IPS-NIHi7 (cell line): ENCODE measurements around the gene DBH.

Experiments used
- DNase-seq: peaks from one replicate; pipeline ENCODE4 v3.0.0; 2012; ENCODE audit warnings: mixed read lengths; ENCODE audit errors: extremely low spot score

Gene DBH

GRCh38 chr9:133684121-133684935 lies 48.2 kb downstream of the DBH start:
- DNase-seq: no peak

DNA sequence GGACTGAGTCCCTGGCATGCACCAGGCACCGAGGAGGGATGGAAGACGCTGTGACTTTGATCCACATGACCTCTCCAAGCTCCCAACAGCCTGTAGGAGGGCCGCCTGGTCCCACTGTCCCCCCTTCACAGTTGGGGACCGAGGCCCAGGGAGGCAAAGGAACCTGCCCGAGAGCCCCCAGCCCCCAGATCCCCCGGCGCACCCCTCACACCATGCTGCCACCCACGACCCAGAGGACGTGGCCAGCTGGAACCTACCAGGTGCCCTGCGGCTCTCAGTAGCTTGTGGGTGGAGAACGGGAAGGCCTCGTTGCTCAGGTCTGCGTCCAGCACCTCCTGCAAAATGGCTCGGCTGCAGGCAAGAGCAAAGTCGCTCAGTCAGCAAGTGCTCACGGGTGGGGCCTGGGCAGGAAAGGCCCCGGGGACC lies 48.8 kb downstream of the DBH start:
- no peak for DNase-seq

DNA sequence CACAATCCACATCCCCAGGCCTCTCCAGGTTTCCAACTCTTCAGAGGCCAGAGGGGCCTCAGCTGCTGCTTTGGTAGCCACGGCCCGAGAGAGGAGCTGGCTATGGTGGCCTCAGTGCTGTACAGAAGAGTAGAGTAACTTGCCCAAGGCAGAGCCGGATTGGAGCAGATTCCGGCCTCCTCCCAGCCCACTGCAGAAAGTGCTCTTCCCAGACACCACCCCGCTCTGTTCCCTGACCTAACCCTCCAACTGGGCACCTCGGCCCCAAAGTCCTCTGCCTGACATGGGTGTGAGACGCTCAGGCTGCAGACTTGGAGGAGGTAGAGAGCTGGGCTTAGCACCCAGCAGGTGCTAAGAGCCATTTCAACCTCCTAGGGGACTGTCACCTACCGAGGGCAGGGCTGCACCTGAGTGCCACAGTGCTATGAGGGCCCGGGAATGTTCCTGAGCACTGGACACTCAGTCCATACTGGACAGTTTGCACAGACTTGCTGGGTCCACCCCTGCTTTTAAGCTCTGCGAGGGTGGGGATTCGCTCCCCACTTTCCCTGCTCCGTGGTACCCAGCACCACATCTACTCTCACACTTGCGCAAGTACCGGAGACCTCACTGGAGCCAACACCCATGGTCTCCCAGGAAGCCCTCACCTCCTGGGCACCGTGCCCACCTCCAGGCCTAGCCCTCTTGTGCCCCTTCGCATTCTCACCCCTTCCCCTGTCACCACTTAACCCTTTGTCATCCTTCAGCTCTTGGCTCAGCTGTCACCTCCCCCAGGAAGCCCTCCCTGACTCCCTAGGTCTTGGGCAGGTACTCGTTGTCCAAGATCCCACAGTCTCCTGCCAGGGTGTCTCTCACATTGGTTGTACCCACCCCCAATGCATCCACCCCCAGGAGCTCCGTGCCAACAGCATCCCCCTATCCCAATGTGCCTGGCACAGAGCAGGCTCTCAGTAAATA lies 49.8 kb downstream of the DBH start:
- DNase-seq: no peak

DNA sequence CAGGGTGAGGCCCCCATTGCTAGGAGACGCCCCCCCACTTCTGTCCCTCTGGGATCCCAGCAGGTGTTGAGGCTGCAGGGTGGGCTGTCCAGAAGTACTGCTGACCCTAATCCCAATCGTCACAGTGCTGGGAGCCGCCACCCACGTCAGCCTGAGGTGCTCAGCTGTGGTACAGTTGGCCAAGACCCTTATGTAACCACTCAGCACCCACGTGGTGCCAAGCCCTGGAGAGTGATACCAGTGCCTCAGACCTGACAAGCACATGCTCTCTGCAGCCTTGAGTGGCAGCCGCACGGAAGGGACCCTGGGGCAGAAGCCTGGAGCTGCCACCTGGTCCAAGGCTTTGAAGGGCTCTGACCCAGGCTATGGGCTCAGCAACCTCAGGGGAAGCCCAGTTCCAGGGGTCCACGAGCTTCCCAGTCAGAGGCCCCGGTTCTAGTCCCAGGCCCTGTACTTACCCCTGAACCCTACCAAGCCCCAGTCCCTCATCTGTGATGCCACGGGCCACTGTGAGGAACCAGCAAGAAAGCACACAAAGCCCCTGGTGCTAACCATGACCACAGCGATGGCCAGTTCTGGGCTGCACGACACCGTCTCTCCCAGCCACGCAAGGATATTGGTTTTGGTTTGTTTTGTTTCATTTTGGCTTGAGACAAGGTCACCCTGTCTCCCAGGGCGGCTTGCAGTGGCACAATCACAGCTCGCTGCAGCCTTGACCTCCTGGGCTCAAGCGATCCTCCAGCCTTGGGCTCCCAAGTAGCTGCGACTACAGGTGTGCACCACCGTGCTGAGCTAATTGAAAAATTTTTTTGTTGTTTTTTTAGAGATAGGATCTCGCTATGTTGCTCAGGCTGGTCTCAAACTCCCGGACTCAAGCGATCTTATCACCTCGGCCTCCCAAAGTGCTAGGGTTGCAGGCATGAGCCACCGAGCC lies 50.7 kb downstream of the DBH start:
- DNase-seq: no peak

DNA sequence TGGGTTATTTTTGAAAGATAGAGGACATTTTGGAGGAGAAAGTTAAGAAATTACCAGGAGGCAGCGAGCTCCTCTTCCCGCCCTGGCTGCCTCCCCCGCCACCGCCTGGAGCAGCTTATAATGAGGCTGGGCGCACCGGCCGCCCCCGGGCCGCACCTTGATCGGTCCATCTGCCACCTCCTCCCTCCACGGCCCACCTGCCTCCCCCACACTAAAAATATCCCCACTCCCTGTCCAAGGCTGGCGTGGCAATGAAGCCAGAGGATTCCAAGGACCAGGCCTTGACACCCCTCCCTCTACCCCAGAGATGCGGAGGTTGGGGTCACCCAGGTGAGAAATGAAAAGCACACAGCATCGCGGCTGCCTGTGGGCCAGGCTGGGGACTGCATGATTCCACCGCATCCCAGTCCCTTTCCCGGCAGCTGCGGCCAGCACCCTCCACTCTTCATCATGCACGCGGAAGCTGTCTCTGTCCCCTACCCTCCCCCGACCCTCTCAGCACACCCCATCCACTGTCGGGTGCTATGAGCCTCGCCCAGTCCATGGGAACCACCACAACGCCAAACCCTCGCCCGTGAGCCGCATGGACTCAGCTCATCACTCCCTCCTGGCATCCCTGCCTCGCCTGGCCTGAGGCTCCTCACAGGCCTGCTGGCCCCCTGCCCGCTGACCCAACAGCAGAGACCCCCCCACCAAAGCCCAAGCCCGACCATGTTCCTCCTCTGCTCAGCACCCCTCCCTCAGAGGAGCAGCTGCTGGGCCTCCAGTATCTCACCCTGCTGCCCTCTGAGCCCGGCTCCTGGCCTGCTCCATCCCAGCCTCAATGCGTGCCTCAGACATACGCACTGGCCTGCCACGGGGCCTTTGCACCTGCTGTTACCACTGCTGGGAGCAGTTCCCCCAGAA lies 51.9 kb downstream of the DBH start:
- DNase-seq: no peak

DNA sequence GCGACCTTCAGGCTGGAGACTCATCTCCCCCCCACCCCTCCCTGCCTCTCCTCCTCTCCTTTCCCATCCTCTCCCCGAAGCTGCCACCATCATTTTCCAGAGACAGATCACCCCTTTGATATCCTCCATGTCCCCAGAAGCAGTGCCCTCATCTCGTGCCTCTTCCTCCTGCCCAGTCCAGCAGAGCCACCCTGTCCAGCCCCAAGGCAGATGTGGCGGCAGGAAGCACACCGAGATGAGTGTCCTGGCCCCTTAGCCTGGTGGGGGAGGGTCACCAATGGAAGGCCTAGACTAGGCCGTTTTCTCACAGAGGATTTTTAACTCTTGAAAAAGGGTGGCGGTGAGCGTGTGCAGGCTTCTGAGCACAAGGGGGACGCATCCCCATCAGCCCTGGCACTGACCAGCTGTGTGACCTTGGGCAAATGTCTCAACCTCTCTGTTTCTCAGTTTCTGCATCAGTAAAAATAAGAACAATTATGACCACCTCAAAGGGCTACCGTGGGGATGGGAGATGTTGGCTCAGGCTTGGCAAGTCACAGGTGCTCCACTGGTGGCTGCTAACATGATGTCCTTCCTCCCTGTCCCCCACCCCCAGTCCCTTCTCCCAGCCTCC lies 53.1 kb downstream of the DBH start:
- DNase-seq: no peak

DNA sequence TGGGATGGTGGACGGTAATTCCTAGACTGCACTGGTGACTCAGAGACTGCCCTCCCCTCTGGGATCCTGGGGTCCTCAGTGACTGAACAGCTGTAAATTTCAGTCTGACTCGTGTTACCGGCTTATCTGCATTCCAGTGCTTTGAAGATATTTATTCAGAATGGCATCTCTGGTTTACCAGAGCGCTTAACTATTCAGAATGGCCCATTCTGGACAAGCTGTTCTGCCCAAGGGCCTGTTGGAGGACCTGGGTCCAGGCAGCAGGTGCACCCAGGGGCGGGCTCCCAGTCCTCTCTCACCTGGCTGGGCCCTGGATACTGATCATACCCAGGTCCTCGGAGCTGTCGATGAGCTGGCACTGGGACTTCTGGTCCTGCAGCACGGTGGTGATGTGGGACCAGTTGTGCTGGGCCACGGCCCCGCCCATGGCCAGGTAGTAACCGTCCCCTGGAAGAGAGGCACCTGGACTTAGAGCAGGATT lies 54.0 kb downstream of the DBH start:
- DNase-seq: no peak

DNA sequence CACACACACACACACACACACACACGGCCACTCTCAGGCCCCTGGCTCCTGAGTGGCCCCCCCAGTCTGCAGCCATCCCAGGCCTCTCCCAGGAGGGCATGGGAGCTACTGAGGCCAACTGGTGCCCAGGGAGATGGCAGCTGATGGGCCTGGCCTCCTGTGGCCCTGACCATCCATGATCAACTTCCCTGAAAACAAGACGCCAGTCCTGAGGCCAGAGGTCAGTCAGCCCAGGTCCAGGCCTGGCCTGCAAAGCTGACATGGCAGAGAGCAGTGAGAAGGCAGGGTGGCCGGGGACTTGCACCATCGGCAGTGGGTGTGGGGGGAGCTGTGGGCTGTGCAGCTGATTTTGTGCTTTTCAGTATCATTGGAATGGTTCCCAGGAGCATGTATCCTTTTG lies 55.0 kb downstream of the DBH start:
- DNase-seq: no peak

- no peak for DNase-seq
Measured at GRCh38 chr9:133691626-133692363, 55.6 kb downstream of the DBH start.

DNA sequence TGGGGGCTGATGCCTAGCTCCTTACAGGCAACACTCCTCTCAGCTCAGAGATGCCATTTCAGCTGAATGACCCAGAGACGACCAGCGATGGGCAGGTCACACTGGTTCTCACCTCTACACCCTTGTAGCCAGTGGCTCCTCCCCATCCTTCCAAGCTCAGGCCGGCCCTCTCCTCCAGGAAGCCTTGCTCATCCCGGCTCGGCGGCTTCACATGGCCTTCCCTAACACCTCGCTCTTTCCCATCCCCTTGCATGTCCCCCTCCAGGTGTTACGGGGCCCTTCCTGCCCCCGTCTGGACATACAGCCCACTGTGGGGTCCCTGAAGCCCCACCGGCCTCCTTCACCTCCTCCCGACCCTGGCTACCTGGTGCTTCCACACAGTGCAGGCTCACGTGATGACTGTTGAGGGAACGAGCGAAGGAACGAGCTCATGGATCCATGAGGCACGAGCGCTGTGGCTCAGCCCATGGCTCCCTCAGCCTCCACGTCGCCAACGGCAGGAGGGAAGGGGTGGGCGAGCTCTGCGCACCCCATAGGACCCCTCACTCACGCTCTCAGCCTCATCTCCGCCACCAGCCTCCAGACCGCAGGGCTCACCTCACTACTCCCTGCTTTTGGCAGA lies 56.3 kb downstream of the DBH start:
- no peak for DNase-seq

- DNase-seq: no peak
Measured at GRCh38 chr9:133693116-133693515, 57.0 kb downstream of the DBH start.

DNA sequence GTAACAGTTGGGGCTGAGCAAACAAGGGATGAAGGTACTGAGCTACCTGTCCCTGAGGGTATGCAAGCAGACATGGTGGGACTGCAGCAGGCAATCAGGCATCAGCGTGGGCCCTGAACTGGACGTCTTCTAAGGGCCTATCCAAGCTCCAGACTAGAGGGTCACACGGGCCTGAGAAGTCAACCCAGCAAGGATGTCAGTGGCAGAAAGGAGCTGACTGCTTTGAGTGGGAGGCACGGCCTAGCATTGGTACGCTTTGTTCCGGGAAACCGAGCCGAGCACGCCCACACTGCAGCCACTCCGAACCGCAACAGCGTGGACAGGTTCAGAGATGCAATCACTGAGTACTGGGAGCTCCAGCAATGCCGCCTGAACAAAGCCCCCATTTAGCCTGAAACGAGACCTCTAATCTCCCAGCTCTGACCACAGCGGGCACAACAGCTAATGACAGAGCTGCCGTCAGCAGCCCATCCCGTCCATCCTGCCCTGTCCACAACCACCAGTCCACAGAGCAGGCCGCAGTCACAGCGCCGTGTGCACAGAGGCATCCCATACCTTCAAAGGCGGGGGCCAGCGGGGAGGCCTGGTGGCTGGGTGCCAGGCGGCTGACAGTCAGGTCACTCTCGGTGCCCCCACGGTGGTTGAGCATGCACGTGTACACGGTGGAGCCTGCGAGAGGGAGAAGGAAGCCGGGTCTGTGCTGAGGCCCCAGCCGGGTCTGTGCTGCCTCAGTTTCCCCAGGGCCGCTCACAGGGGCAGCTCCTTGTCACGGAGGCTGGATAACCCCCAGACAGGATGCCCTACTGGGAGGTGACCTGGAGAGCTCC lies 57.8 kb downstream of the DBH start:
- no peak for DNase-seq

GRCh38 chr9:133694686-133695085 lies 58.5 kb downstream of the DBH start:
- DNase-seq: no peak

GRCh38 chr9:133696071-133696472 lies 59.9 kb downstream of the DBH start:
- DNase-seq: no peak

DNA sequence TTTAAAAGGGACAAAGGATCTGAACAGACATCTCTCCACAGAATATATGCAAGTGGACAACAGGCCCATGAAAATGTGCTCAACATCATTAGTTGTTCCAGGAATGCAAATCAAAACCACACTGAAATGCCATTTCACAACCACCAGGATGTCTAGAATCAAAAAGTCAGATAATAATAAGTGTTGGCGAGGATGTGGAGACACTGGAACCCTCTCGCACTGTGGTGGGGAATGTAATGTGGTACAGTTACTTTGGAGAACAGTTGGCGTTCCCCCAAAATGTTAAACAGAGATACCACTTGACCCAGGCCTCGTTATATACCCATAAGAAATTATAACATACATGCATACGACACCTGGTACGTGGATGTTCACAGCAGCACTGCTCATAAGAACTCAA lies 63.4 kb downstream of the DBH start:
- DNase-seq: no peak

DNA sequence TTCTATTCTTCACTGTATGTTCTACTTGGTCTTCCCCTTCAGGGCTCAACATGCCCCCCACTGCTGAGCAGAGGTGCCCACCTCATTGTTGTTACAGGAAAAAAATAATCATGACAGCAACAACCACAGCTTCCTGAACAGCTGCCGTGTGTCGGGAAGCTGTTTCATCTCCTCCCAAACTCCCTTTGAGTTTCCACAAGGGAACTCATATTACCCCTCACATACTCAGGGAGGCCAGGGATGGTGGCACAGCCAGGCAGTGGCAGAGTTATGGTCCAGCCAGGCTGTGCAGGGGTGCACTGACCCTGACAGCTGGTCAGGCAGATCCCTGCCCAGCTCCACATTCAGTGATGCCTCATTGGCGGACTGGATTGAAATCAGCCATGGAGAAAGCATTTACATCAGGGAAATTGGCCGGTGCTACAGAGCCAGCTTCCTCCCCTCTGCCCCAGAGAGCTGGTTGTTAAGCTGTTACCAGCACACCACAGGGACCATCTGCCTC lies 64.7 kb downstream of the DBH start:
- no peak for DNase-seq

- DNase-seq: no peak
Measured at GRCh38 chr9:133701321-133701980, 65.3 kb downstream of the DBH start.
